EH (cell line): ENCODE results near the gene ACSS2.

Source experiments
- DNase-seq: peaks from one replicate; pipeline ENCODE4 v3.0.0-alpha.2; 2015; ENCODE audit warnings: low read depth

ACSS2 gene, protein sequence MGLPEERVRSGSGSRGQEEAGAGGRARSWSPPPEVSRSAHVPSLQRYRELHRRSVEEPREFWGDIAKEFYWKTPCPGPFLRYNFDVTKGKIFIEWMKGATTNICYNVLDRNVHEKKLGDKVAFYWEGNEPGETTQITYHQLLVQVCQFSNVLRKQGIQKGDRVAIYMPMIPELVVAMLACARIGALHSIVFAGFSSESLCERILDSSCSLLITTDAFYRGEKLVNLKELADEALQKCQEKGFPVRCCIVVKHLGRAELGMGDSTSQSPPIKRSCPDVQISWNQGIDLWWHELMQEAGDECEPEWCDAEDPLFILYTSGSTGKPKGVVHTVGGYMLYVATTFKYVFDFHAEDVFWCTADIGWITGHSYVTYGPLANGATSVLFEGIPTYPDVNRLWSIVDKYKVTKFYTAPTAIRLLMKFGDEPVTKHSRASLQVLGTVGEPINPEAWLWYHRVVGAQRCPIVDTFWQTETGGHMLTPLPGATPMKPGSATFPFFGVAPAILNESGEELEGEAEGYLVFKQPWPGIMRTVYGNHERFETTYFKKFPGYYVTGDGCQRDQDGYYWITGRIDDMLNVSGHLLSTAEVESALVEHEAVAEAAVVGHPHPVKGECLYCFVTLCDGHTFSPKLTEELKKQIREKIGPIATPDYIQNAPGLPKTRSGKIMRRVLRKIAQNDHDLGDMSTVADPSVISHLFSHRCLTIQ

DNA sequence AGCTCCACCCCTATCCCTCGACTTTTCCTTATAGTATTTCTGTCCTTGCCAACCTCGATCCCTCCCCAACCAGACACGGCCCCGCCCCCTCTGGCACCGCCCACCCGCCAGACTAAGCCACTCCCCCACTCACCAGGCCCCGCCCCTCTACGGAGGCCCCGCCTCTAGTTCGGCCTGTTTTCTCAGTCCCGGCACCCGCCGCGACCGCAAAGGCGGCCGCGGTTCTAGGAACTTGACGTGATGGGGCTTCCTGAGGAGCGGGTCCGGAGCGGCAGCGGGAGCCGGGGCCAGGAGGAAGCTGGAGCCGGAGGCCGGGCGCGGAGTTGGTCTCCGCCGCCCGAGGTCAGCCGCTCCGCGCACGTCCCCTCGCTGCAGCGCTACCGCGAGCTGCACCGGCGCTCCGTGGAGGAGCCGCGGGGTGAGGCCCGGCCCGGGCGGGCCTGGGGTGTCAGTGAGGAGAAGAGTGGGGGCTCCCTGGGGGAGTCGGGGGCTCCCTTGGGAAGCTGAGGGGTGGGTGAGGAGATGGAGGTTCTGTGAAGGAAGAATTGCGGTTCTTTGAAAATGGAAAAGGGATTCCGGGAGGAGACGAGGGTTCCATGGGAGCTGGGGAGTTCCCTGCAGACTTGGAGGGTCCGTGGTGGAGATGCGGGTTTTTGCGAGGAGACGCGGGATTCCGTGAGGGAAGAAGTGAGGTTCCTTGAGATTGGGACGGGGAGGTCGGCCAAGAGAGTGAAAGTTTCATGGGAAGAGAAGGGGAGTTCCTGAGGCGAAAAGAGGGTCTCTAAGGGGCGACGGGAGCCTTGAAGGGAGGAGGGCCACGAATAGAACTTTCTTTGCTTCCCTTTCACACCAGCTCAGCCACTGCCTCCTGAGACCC is at the start of gene ACSS2:
Gene ACSS2, plus strand, starts transcription at position 207 of the 877 bp plus-strand sequence. Its CDS starts 34 bp downstream, at position 241.
- DNase-seq: no peak

DNA sequence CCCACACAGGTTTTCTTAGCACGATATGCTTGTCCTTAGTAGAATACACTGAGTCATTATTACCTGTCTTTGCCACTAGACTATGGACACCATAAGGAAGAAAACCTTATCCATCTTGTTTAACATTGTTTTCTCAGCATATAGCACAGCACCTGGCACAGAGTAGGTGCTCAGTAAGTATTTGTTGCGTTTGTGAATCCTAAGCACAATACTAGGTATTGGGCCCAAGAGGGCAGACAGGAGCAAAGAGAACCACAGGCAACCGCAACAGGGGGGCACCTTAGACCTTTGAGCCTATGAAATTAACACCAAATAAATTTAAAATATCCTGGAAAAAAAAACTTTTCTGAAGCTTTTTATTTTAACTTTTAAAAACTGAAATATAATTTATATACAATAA is 47.2 kb upstream of the ACSS2 start:
- no peak for DNase-seq

DNA sequence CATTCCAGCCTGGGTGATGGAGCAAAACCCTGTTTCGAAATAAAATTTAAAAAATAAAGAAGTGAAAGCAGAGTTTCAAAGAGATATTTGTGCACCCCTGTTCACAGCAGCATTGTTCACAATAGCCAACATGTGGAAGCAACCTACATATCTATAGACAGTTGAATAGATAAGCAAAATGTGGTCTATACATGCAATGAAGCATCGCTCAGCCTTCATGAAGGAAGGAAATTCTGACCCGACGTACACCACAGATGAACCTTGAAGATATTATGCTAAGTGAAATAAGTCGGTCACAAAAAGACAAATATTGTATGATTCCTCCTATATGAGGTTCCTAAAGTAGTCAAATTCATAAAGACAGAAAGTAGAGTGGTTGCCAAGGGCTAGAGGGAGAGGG is 44.5 kb upstream of the ACSS2 start:
- DNase-seq: no peak

DNA sequence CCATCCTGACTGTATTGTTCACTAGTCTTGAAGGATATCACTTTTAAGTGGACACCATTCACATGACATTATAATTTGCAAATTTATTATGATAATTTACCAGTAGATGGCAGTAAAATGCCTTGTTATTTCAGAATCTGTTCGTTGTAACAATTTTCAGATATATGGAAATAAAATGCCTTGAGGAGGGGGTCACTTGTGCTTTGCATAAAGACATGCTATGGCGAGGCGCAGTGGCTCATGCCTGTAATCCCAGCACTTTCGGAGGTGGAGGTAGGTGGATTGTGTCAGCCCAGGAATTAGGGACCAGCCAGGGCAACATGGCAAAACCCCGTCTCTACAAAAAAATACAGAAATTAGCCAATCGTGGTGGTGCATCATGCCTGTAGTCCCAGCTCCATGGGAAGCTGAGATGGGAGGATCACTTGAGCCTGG is 41.9 kb upstream of the ACSS2 start:
- peak; percentile 49 for DNase-seq

DNA sequence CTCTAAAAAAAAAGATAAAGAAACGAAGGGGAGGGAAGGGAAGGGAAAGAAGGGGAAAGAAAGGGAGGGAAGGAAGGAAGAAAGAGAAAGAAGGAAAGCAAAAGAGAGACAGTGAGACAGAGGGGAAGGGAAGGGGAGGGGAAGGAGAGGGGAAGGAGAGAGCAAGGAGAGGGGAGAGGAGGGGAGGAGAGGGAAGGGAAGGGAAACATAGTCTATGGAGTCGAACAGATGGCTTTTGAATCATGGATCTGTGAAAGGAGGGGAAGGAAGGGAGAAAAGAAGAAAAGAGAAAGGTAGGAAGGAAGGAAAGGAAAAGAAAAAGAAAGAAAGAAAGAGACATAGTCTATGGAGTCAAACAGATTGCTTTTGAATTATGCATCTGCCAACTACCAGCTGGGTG is 34.3 kb upstream of the ACSS2 start:
- no peak for DNase-seq

DNA sequence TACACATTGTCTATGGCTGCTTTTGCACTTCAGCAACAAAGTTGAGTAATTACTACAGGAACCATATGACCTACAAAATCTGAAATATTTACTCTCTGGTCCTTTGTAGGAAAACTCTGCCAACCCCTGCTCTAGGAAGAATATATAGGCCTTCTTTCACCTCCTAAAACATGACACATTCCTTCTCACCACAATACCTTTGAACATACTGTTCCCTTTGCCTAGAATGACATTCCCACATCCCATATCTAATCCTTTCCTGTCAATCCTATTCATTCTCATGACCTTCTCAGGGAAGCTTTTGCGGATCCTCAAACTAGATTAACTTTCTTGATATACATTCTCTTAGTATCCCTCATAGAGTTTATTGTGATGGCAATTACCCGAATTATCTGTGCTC is 33.0 kb upstream of the ACSS2 start:
- DNase-seq: no peak

DNA sequence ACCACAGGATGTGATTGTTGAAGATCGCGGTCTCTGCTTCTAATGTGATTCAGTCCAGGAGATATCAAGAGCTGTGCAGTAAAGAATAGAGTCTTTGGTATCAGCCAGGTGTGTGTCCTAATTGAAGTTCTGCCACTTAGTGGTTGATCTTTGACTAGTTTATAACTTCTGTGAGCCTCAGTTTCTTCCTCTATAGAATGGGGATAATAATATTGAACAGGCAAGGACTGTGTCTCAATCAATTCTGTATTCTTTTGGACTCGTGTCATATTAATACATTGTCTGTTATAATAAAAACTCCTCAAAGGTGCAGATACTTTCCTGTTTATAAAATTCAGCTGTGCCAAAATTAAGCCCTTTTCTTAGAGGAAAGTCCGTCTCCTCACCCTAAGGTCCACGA is 27.8 kb upstream of the ACSS2 start:
- DNase-seq: no peak

DNA sequence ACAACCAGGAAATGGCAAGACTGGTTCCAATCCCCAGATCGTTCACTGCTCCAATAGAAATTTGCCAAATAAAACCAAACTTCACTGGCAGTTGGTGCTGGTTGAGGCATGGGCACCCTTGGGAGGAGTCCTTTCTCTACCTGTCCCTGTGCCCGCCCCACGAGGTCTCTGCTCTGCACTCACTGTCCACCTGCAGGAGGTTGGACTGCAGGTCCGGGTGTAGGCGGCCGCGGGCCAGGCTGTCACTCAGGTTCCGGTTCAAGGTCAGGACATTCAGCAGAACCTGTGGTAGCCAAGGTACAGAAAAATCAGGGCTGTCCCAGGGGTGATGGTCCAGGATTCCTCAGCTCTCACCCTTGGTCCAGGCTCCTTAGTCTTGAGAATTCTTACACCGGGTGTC is 26.6 kb upstream of the ACSS2 start:
- DNase-seq: no peak

DNA sequence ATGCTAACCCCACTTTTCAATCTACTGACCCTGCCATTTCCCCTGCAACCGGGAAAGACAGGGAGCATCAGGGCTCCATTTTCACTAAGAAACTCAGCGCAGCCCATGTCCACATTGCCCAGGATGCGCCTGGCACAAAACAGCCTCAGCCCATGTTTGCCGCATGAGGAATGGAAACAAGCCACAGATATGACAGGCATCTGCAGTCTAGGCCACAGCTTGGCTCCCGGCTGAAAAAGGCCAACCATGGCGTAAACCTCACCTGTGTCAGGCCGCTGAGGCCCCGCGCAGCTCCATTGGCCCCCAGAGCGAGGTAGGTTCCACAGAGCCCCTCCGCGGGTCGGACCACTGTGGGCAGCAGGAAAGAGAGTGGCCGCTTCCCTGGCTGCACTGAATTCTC is 25.4 kb upstream of the ACSS2 start:
- no peak for DNase-seq

DNA sequence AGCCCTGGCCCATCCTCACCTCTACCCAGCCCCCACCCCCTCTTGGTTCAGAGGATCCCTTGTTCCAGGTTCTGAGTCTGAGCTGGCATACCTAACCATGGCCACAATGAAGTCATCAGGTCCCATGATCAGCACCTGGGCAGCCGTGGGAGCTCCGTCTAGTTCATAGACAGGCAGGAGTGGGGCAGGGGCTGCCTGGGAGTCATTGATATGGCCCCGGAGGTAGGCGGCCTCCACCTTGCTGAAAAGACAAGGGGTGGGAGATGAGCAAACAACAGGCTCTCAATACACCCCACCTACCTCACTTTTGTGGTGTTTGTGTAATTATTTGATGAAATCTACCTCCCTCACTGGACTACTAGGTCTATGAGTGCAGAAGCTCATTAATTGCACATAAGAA is 24.1 kb upstream of the ACSS2 start:
- DNase-seq: no peak

DNA sequence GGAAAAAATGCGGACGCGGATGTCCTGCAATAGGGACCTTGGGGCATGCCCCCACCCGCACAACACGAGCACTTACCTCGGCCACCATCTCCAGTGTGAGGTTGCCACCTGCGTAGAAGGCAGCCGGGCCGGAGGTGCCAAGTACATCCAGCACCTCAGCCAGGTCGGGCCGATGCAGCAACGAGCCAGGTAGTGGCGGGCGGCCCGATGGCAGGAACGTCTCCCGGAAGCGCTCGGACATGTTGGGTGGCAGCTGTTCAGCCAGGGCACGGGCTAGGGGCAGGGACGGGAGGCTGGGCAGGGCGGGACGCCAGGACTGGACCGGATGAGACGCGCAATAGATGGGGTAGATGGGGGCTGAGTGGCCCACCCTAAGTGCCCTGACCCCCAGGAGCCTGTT is 17.0 kb upstream of the ACSS2 start:
- no peak for DNase-seq

DNA sequence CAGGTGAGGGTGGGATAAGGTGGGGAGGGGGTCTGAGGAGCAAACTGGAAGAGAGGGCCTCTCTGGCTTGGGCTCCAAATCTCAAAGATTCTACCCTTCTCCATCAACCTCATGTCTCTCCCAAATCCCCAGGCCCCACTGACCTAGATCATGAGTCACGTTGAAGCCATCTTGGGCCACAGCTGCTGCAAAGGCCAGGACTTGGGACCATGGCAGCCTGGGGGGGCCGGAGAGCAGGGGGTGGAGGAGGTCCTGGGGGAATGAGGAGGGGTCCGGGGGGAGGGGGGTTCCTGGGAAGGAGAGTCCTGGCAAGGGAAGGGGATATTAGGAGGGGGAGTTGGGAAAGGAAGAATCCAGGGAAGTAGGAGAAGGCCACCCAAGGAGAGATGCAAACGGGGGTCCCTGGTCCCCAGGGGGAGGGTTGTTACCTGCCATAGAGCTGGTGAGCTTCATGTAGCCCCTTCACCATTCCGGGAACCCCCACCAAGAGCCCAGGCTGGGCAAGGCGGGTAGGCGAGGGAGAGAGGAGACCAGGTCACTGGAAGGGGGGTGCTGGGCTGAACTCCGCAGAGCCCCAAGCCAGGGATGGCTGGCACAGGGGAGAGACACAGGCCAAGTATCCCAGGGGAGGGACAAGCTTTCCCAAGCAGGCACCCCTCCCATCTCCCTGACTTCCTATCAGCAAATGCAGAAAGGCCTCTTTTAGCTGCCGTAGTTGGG is 16.4 kb upstream of the ACSS2 start:
- DNase-seq: no peak

DNA sequence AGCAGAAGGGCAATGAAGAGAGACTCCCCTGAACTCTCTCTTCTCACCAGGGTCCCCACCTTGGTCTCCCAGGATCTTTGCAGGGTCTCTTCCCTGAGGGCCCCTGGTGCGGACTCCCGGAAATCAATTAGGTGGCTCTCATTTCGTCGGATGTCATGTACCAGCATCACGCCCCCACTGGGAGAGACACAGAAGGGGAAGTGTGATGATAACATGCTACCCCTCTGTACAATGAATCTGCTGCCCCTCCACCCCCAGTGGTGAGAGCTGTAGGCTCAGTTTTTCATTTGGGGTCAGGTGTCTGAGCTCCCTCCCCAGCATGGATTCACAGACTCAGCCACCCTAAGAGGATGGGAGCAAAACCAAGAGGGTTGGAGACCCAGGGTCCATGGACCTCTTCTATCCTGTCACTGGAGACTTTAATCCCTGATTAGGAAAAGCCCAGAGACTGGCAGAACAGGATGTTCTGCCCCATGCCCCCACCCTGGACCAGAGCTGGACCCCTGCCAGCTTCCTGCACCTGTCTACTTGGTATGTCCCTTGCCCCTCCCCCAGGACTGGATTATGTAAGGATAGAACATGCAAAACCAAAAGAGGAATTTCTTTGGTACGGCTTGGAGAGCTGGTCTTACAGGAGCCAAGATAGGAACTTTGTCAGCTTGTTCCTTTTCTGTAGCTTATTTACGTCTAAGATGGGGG is 14.9 kb upstream of the ACSS2 start:
- DNase-seq: no peak

DNA sequence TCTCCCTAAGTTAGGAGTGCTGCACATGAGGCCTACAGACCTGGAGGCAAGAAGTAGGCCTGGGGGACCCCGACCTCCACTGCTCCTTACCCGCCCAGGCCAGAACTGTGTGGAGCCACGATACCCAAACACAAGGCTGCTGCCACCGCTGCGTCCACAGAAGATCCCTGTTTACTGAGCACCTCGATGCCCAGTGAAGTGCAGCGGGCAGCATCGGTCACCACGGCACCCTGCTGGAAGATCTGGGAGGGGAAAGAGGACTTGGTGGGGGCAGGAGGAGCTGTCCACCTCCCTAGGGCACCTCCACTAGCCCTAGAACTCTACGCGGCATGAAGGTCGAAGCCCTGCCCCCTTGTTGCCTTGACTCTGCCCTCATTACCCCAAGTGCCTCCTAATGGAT is 13.7 kb upstream of the ACSS2 start:
- DNase-seq: no peak

DNA sequence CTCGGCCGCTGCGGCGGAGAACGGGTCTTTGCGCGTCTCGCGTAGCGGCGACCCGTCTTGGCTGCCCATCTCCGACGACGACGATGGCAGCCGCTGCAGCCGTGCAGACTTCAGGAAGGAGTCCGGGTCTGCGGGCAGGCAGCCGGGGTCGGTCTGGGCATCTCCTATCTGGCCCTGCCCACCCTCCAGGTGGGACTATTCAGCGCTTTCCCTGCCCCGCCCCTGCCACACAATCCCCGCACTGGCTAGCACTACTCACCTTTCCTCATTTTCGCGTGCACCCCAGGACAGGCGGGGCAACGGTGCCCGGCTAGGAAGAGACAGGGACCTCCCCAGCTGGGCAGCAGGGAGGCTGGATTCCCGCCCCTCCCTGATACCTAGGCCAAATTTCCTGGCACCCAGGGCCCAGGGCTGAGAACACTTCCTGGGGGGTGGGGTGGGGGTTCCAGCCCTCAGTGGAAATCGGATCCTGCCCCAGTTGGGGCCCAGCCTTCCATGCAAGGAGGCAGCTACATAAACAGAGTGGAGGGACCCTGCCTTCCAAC is 12.9 kb upstream of the ACSS2 start:
- DNase-seq: no peak

DNA sequence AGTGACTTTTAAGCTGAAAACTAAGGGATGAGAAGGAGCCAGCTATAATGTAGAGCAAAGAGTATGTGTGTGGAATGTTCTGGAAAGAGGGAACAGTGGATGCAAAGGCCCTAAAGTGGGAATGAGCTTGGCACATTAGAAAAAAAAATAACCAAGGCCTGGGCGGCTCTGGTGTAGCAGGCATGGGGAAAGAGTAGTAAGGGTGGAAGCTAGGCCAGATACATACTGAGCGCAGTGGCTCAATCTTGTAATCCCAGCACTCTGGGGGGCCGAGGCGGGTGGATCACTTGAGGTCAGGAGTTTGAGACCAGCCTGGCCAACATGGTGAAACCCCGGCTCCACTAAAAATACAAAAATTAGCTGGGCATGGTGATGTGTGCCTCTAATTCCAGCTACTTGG is 12.2 kb upstream of the ACSS2 start:
- DNase-seq: no peak

DNA sequence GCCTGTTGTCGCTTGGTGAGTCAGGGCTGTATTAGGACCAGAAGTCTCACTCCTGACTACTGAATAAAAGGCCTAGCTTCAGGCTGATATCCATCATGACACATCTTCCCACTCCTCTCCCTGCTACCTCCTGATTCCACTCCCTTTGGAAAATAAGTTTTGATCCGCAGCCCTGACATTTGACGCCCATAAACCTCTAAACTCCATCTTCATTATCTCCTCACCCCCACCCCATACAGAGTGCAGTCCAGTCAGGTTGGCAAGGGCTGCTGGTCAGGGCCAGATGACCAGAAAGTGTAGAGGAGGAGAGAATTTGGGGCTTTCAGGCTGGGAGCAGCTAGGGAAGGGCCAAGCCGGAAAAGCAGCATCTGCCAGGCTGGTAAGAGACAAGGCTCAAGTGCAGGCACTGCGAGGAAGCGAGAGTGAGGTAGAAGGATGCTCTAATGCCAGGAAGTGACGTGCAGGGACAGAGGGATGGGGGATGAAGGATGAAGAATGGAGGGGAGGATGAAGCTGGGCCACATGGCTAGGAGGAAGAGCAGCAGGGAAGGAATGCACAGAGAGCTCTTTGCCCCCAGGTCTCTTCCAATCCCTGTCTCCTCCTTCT is 5.0 kb upstream of the ACSS2 start:
- DNase-seq: no peak

DNA sequence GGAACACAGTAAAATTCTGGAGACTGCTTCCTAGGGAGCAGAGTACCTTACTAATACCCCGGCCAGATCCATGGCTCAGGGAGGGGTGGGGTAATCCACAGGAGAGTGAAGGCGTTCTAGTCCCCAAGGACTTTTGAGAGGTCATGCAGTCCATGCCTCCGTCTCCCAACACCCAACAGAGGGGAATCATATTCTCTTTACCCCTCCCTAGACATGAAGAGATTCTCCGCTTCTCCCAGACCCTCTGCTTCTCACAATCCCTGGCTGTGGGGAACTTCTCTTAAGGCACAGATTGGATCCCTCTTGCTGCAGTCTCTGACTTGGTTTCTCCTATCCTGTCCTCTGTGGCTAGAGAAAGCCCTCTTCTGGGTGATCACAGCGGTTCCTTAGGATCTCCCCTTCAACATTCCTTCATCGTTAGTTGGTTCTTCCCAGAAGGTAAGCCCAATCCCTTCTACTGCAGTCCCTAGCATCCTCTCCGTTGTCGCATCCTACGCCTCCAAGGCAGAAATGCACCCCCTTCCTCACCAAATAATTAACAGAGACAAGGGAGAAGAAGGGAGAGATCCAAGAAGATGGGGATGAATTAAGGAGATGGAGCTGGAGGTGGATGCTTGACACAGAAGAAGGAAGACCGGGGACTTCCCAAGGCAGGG is 4.3 kb upstream of the ACSS2 start:
- DNase-seq: peak; percentile 20

DNA sequence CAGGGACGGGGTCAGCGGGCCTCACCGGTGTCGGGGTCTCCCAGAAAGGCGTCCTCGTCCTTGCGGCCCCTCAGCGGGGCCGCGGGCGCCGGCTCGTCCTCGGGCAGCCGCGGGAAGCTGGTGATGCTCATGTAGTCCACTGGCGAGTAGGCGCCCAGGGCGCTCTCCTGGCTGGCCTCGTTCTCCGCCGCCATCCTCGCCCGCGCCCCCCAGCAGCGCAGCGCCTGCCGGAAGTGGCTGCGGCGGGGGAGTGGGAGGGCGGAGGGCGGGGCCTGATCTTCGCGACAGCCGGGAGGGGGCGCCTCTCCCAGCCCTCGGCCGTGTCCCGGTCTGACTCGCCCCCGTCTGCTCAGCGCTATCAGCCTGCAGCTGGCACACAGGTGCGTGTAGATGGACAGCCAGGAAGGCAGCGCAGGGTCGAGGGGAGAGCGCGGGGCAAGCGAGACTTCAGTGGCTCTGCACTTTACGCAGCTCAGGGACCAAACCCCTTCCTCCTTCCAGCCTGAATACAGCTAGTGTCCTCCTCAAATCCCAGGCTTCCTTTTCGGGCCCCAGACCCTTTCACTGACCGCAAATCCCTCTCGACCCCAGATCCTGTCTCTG is 3.7 kb upstream of the ACSS2 start, which contains the start of gene GGT7:
Gene GGT7, minus strand, starts transcription at position 235 of the 603 bp plus-strand sequence. Its CDS starts 41 bp downstream, at position 194.
- DNase-seq: peak; percentile 79
